Muscle of arm (tissue), 12 donors: ENCODE results near the gene LAMA1. TPM values are rescaled to one million over a fixed set of nuclear protein-coding genes. Genes with fewer than 3 reads are reported as not detected.

Source experiments
- DNase-seq: peaks from one replicate; pipeline ENCODE4 v3.0.0-alpha.2; 2013
- polyA plus RNA-seq, 12 donors: library from polyadenylated mRNA; unstranded; fragments of 120-200 nt; gene quantifications; one replicate each; pipeline ENCODE4 v1.2.1, GENCODE V29; 2013; ENCODE audit not compliant: insufficient read length in 12 of 12

Gene LAMA1
- polyA plus RNA-seq, 12 donors = 1.7 to 5.4 (median 3.9) TPM; not detected in 1

GRCh38 chr18:7105943-7106342 lies 11.7 kb downstream of the LAMA1 start:
- no peak for DNase-seq

- DNase-seq = no peak
Observed at GRCh38 chr18:7105268-7105667, 12.3 kb downstream of the LAMA1 start.

GRCh38 chr18:7104649-7105048 lies 12.9 kb downstream of the LAMA1 start:
- no peak for DNase-seq

GRCh38 chr18:7102131-7102530 lies 15.5 kb downstream of the LAMA1 start:
- no peak for DNase-seq

- no peak for DNase-seq
Observed at GRCh38 chr18:7096838-7097237, 20.8 kb downstream of the LAMA1 start.

GRCh38 chr18:7094427-7094826 lies 23.2 kb downstream of the LAMA1 start:
- peak; percentile 74 for DNase-seq

GRCh38 chr18:7090771-7091170 lies 26.8 kb downstream of the LAMA1 start:
- no peak for DNase-seq

- DNase-seq = no peak
Observed at GRCh38 chr18:7089369-7089768, 28.2 kb downstream of the LAMA1 start.

GRCh38 chr18:7084080-7085065 lies 33.2 kb downstream of the LAMA1 start:
- DNase-seq = peak; percentile 20

- no peak for DNase-seq
Observed at GRCh38 chr18:7082671-7083070, 34.9 kb downstream of the LAMA1 start.

- DNase-seq = no peak
Observed at GRCh38 chr18:7079231-7079630, 38.4 kb downstream of the LAMA1 start.

- DNase-seq = no peak
Observed at GRCh38 chr18:7072593-7072992, 45.0 kb downstream of the LAMA1 start.

GRCh38 chr18:7071600-7071999 lies 46.0 kb downstream of the LAMA1 start:
- no peak for DNase-seq

GRCh38 chr18:7070466-7070865 lies 47.1 kb downstream of the LAMA1 start:
- no peak for DNase-seq

- DNase-seq = no peak
Observed at GRCh38 chr18:7068871-7069590, 48.6 kb downstream of the LAMA1 start.

- DNase-seq = no peak
Observed at GRCh38 chr18:7066965-7067555, 50.5 kb downstream of the LAMA1 start.

- DNase-seq = no peak
Observed at GRCh38 chr18:7065736-7066135, 51.9 kb downstream of the LAMA1 start.

- no peak for DNase-seq
Observed at GRCh38 chr18:7064346-7064745, 53.3 kb downstream of the LAMA1 start.

- DNase-seq = no peak
Observed at GRCh38 chr18:7062811-7063210, 54.8 kb downstream of the LAMA1 start.

- DNase-seq = no peak
Observed at GRCh38 chr18:7062236-7062635, 55.4 kb downstream of the LAMA1 start.

- no peak for DNase-seq
Observed at GRCh38 chr18:7059276-7059675, 58.3 kb downstream of the LAMA1 start.

- no peak for DNase-seq
Observed at GRCh38 chr18:7056026-7056425, 61.6 kb downstream of the LAMA1 start.

GRCh38 chr18:7049951-7050350 lies 67.6 kb downstream of the LAMA1 start:
- no peak for DNase-seq
